ENCODE data around the gene LYPLA2. TPM values are rescaled to one million over a fixed set of nuclear protein-coding genes. Genes with fewer than 3 reads are reported as not detected.

LYPLA2 gene
- total RNA-seq, 1 donor from 2014 or later, result 115 TPM

GRCh38 chr1:23745515-23745914 is 45.4 kb upstream of the LYPLA2 start:
- Mint-ChIP-seq H3K27ac (no peak overlapping the region), H3K27me3 (no peaks in the 10 kb centered on the region), H3K9me3 (ENCODE audit: low read depth) (no peaks in the 10 kb centered on the region), H3K36me3 (ENCODE audit: insufficient read depth) (peaks cover 6% of the 10 kb centered on the region), H3K4me3 (ENCODE audit: low read depth) (peak overlapping the region; percentile 86), H3K4me1 (ENCODE audit: low read depth) (peaks cover 26% of the 10 kb centered on the region)
- peak; percentile 51 for TF ChIP-seq CTCF (IDR thresholded peaks at IDR 0.05; ENCODE audit: unreplicated experiment)
- DNase-seq (ENCODE audit: low spot score, unreplicated experiment), result no peak

GRCh38 chr1:23748016-23748415 is 42.9 kb upstream of the LYPLA2 start:
- H3K4me1 Mint-ChIP-seq (ENCODE audit: low read depth), result peaks cover 18% of the 10 kb centered on the region
- no peak overlapping the region for H3K27ac Mint-ChIP-seq
- no peak for DNase-seq (ENCODE audit: low spot score, unreplicated experiment)
- no peak for TF ChIP-seq CTCF (IDR thresholded peaks at IDR 0.05; ENCODE audit: unreplicated experiment)
- H3K4me3 Mint-ChIP-seq (ENCODE audit: low read depth), result no peak overlapping the region
- no peaks in the 10 kb centered on the region for H3K9me3 Mint-ChIP-seq (ENCODE audit: low read depth)
- H3K36me3 Mint-ChIP-seq (ENCODE audit: insufficient read depth), result peaks cover 14% of the 10 kb centered on the region
- no peaks in the 10 kb centered on the region for H3K27me3 Mint-ChIP-seq

GRCh38 chr1:23751050-23751814 is 39.7 kb upstream of the LYPLA2 start:
- DNase-seq (ENCODE audit: low spot score, unreplicated experiment), result peak; percentile 27
- Mint-ChIP-seq H3K27ac (peak overlapping the region; percentile 49), H3K4me3 (ENCODE audit: low read depth) (no peak overlapping the region), H3K36me3 (ENCODE audit: insufficient read depth) (peaks cover 23% of the 10 kb centered on the region), H3K27me3 (no peaks in the 10 kb centered on the region), H3K4me1 (ENCODE audit: low read depth) (peaks cover 2% of the 10 kb centered on the region), H3K9me3 (ENCODE audit: low read depth) (no peaks in the 10 kb centered on the region)
- TF ChIP-seq CTCF (IDR thresholded peaks at IDR 0.05; ENCODE audit: unreplicated experiment), result peak; percentile 75

GRCh38 chr1:23751815-23752200 is 39.1 kb upstream of the LYPLA2 start:
- no peak for TF ChIP-seq CTCF (IDR thresholded peaks at IDR 0.05; ENCODE audit: unreplicated experiment)
- Mint-ChIP-seq H3K27ac (no peak overlapping the region), H3K36me3 (ENCODE audit: insufficient read depth) (peaks cover 22% of the 10 kb centered on the region), H3K9me3 (ENCODE audit: low read depth) (no peaks in the 10 kb centered on the region), H3K4me1 (ENCODE audit: low read depth) (peaks cover under 1% of the 10 kb centered on the region), H3K27me3 (no peaks in the 10 kb centered on the region), H3K4me3 (ENCODE audit: low read depth) (no peak overlapping the region)
- no peak for DNase-seq (ENCODE audit: low spot score, unreplicated experiment)

- H3K27ac Mint-ChIP-seq, result no peak overlapping the region
- no peaks in the 10 kb centered on the region for H3K27me3 Mint-ChIP-seq
- no peak for DNase-seq (ENCODE audit: low spot score, unreplicated experiment)
- no peaks in the 10 kb centered on the region for H3K9me3 Mint-ChIP-seq (ENCODE audit: low read depth)
- H3K36me3 Mint-ChIP-seq (ENCODE audit: insufficient read depth), result peaks cover 22% of the 10 kb centered on the region
- H3K4me3 Mint-ChIP-seq (ENCODE audit: low read depth), result no peak overlapping the region
- H3K4me1 Mint-ChIP-seq (ENCODE audit: low read depth), result no peaks in the 10 kb centered on the region
- no peak for TF ChIP-seq CTCF (IDR thresholded peaks at IDR 0.05; ENCODE audit: unreplicated experiment)
These were observed 38.0 kb upstream of the LYPLA2 start for GRCh38 chr1:23752909-23753308.

Data from progenitor cell of endocrine pancreas (in vitro differentiated cells).